Body of pancreas (tissue), 4 donors: ENCODE results near the gene KMT2C.
"Not testable (repeated sequence)": the region's sequence is repeated elsewhere in the genome, so short reads cannot be mapped to it uniquely, and the experiment has no call there.

ENCODE experiments used
- POLR2A ChIP-seq, 3 donors: fragments of 450-650 bp; IDR thresholded peaks; one replicate each; pipeline ENCODE4 v1.6.1; 2016; ENCODE audit warnings: antibody characterized with exemption in 3 of 3, mild to moderate bottlenecking in 2 of 3
- TF ChIP-seq, protein P1 (sequence below), 7 experiments: fragments of 450-650 bp in 4 of 7; fragments of 200-600 bp in 3 of 7; sonication (generic) in 3 of 7; IDR thresholded peaks; one replicate each; pipeline ENCODE4 v1.5.1; 2016 to 2019; ENCODE audit warnings: antibody characterized with exemption in 7 of 7

DNA sequence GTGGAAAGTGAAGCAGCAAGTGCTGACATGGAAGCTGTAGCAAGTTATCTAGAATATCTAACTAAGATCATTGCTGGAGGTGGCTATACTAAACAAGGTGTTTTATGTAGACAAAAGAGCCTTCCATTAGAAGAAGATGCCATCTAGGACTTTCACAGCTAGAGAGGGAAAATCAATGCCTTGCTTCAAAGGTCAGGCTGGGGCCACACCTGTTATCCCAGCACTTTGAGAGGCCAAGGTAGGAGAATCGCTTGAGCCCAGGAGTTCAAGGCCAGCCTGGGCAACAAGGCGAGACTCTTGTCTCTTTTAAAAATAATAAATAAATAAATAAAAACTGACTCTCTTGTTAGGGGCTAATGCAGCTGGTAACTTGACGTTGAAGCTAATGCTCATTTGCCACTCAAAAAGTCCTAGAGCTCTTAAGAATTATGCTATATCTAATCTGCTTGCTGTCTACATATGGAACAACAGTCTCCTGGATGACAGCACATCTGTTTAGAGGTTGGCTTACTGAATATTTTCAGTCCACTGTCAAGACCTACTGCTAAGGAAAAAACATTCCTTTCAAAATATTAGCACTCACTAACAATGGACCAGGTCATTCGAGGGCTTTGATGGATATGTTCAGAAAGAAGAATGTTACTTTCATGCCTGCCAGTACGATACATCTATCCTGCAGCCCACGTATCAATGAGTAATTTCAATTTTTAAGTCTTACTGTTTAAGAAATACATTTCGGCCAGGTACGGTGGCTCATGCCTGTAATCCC is 58.9 kb downstream of the KMT2C start:
- TF ChIP-seq, protein P1, sequence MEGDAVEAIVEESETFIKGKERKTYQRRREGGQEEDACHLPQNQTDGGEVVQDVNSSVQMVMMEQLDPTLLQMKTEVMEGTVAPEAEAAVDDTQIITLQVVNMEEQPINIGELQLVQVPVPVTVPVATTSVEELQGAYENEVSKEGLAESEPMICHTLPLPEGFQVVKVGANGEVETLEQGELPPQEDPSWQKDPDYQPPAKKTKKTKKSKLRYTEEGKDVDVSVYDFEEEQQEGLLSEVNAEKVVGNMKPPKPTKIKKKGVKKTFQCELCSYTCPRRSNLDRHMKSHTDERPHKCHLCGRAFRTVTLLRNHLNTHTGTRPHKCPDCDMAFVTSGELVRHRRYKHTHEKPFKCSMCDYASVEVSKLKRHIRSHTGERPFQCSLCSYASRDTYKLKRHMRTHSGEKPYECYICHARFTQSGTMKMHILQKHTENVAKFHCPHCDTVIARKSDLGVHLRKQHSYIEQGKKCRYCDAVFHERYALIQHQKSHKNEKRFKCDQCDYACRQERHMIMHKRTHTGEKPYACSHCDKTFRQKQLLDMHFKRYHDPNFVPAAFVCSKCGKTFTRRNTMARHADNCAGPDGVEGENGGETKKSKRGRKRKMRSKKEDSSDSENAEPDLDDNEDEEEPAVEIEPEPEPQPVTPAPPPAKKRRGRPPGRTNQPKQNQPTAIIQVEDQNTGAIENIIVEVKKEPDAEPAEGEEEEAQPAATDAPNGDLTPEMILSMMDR (IDR thresholded peaks at IDR 0.05): not testable (repeated sequence)
- TF ChIP-seq POLR2A (IDR thresholded peaks at IDR 0.05): not testable (repeated sequence)
